Endodermal cell (in vitro differentiated cells): ENCODE results near the gene NBPF4. TPM values are rescaled to one million over a fixed set of nuclear protein-coding genes. Genes with fewer than 3 reads are reported as not detected.
A peak's percentile ranks its signal among the peaks of the same experiment; 100 is the strongest.
"Not testable (repeated sequence)": the region's sequence is repeated elsewhere in the genome, so short reads cannot be mapped to it uniquely, and the experiment has no call there.

ENCODE experiments used
- DNase-seq: peaks from one replicate; pipeline ENCODE4 v3.0.0-alpha.2; 2017
- H3K27ac ChIP-seq: 2 replicates; pipeline ENCODE4 v1.5.1; 2013; ENCODE audit warnings: mild to moderate bottlenecking, low read depth, low read length, moderate library complexity
- H3K27me3 ChIP-seq: 2 replicates; pipeline ENCODE4 v1.6.1; 2013; ENCODE audit warnings: mild to moderate bottlenecking, low read length, moderate library complexity; ENCODE audit not compliant: insufficient read depth, control insufficient read depth, poor library complexity, severe bottlenecking
- H3K36me3 ChIP-seq: 2 replicates; pipeline ENCODE4 v1.7.0; 2013; ENCODE audit warnings: mild to moderate bottlenecking, low read length, moderate library complexity; ENCODE audit not compliant: control insufficient read depth, insufficient read depth
- H3K4me1 ChIP-seq: one replicate; pipeline ENCODE4 v1.7.0; 2013; ENCODE audit warnings: low read length; ENCODE audit not compliant: control insufficient read depth, insufficient read depth
- H3K4me3 ChIP-seq: 2 replicates; pipeline ENCODE4 v1.5.1; 2013; ENCODE audit warnings: mild to moderate bottlenecking, low read length, moderate library complexity
- H3K9ac ChIP-seq: 2 replicates; pipeline ENCODE4 v1.6.1; 2013; ENCODE audit warnings: mild to moderate bottlenecking, low read length, moderate library complexity; ENCODE audit not compliant: poor library complexity, severe bottlenecking; ENCODE audit errors: extremely low read depth
- H3K9me3 ChIP-seq: 2 replicates; pipeline ENCODE4 v1.6.1; 2013; ENCODE audit warnings: mild to moderate bottlenecking, low read length, moderate library complexity; ENCODE audit not compliant: control insufficient read depth
- H3K27ac Mint-ChIP-seq: 2 replicates; pipeline ENCODE4 v1.8.0; 2020; ENCODE audit warnings: mixed read lengths
- H3K27me3 Mint-ChIP-seq: 2 replicates; pipeline ENCODE4 v1.8.0; 2021; ENCODE audit warnings: mild to moderate bottlenecking, mixed read lengths; ENCODE audit not compliant: insufficient read depth
- H3K36me3 Mint-ChIP-seq: 2 replicates; pipeline ENCODE4 v1.8.0; 2020; ENCODE audit warnings: low read depth, mixed read lengths
- H3K4me1 Mint-ChIP-seq: 2 replicates; pipeline ENCODE4 v1.8.0; 2020; ENCODE audit warnings: mixed read lengths
- H3K4me3 Mint-ChIP-seq: 2 replicates; pipeline ENCODE4 v1.8.0; 2020; ENCODE audit warnings: mild to moderate bottlenecking, moderate library complexity, mixed read lengths
- H3K9me3 Mint-ChIP-seq: 2 replicates; pipeline ENCODE4 v1.8.0; 2020; ENCODE audit warnings: mild to moderate bottlenecking, mixed read lengths
- WGBS, 2 experiments: methylation state at CpG; one replicate each; pipeline versions ENCODE4 v1.1.5 to v1.1.7; 2013; ENCODE audit warnings: missing lambda C conversion rate in 2 of 2, mixed read lengths in 1 of 2; ENCODE audit not compliant: insufficient coverage in 1 of 2, insufficient read length in 1 of 2; 5-methylcytosine and 5-hydroxymethylcytosine counted together
- total RNA-seq, 2 donors: library from RNA; stranded (reverse); fragmentation: NEBNext Ultra II Directional in 1 of 2; extraction: Animal tissue kit (Norgen Biotek cat#: 25700) in 1 of 2; gene quantifications; 2 replicates in 1 of 2; 3 replicates in 1 of 2; pipeline ENCODE4 v1.2.1, GENCODE V29; 2021
- TF ChIP-seq, protein P1 (sequence below): fragments of 200-600 bp; sonication (generic); conservative IDR thresholded peaks from 2 replicates; pipeline ENCODE4 v1.5.0; 2021; ENCODE audit warnings: antibody characterized with exemption, mild to moderate bottlenecking

The NBPF4 gene
- total RNA-seq, 2 donors from 2014 or later, result not detected

DNA sequence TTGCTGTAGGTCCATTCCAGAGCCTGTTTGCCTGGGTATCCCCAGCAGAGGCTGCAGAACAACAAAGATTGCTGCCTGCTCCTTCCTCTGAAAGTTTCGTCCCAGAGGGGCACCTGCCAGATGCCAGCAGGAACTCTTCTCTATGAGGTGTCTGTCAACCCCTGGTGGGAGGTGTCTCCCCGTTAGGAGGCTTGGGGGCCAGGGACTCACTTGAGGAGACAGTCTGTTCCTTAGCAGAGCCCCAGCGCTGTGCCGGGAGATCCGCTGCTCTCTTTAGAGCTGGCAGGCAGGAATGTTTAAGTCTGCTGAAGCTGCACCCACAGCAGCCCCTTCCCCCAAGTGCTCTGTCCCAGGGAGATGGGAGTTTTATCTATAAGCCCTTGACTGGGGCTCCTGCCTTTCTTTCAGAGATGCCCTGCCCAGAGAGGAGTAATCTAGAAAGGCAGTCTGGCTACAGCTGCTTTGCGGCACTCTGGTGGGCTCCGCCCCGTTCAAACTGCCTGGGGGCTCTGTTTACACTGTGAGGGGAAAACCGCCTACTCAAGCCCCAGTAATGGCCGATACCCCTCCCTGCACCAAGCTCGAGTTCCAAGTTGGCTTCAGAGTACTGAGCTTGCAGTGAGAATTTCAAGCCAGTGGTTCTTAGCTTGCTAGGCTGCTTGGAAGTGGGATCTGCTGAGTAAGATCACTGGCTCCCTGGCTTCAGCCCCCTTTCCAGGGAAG is 35.0 kb downstream of the NBPF4 start:
- H3K4me1 ChIP-seq, result peaks cover 4% of the 10 kb centered on the region
- peaks cover 12% of the 10 kb centered on the region for H3K27me3 Mint-ChIP-seq
- H3K36me3 Mint-ChIP-seq, result peaks cover 4% of the 10 kb centered on the region
- H3K9me3 Mint-ChIP-seq, result peaks cover 11% of the 10 kb centered on the region
- H3K9ac ChIP-seq, result no peak overlapping the region
- H3K27ac Mint-ChIP-seq, result no peak overlapping the region
- no peaks in the 10 kb centered on the region for H3K9me3 ChIP-seq
- TF ChIP-seq, protein P1, sequence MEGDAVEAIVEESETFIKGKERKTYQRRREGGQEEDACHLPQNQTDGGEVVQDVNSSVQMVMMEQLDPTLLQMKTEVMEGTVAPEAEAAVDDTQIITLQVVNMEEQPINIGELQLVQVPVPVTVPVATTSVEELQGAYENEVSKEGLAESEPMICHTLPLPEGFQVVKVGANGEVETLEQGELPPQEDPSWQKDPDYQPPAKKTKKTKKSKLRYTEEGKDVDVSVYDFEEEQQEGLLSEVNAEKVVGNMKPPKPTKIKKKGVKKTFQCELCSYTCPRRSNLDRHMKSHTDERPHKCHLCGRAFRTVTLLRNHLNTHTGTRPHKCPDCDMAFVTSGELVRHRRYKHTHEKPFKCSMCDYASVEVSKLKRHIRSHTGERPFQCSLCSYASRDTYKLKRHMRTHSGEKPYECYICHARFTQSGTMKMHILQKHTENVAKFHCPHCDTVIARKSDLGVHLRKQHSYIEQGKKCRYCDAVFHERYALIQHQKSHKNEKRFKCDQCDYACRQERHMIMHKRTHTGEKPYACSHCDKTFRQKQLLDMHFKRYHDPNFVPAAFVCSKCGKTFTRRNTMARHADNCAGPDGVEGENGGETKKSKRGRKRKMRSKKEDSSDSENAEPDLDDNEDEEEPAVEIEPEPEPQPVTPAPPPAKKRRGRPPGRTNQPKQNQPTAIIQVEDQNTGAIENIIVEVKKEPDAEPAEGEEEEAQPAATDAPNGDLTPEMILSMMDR, result no peak
- H3K4me1 Mint-ChIP-seq, result no peaks in the 10 kb centered on the region
- H3K4me3 Mint-ChIP-seq, result no peak overlapping the region
- peak; percentile 50 for DNase-seq
- H3K27ac ChIP-seq, result no peak overlapping the region
- no peak overlapping the region for H3K4me3 ChIP-seq
- WGBS, 2 experiments, result 85% methylated on average over 7 to 11 of the region's 11 CpGs
- no peaks in the 10 kb centered on the region for H3K36me3 ChIP-seq
- H3K27me3 ChIP-seq, result no peaks in the 10 kb centered on the region

DNA sequence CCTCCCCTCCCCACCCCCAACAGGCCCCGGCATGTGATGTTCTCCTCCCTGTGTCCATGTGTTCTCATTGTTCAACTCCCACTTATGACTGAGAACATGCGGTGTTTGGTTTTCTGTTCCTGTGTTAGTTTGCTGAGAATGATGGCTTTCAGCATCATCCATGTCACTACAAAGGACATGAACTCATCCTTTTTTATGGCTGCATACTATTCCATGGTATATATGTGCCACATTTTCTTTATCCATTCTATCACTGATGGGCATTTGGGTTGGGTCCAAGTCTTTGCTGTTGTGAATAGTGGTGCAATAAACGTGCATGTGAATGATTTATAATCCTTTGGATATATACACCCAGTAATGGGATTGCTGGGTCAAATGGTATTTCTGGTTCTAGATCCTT is 40.3 kb downstream of the NBPF4 start:
- not testable (repeated sequence) for H3K9ac ChIP-seq, H3K27ac ChIP-seq, H3K4me3 Mint-ChIP-seq, H3K4me3 ChIP-seq, H3K9me3 ChIP-seq, H3K27ac Mint-ChIP-seq, H3K4me1 ChIP-seq, H3K27me3 ChIP-seq, H3K36me3 ChIP-seq, DNase-seq, H3K36me3 Mint-ChIP-seq
- H3K9me3 Mint-ChIP-seq, result peaks cover 12% of the 10 kb centered on the region
- H3K27me3 Mint-ChIP-seq, result peaks cover 14% of the 10 kb centered on the region
- WGBS, 2 experiments, result 95% methylated on average over 3 of the region's 3 CpGs; no CpG with 5 or more reads in 1 of the 2 experiments
- H3K4me1 Mint-ChIP-seq, result peaks cover 12% of the 10 kb centered on the region

DNA sequence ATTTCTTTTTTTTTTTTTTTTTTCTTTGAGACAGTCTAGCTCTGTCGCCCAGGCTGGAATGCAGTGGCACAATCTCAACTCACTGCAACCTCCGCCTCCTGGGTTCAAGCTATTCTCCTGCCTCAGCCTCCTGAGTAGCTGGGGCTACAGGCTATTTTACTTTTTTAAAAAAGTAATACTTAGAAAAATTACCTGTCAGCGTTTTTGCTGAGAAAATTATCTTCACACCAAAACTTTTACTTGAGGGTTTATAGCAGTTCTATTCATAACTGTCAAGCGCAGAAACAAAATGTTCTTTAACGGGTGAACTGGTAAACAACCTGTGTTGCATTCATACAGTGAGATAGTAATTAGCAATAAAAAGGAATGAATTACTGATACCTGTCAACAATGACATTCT is 42.2 kb downstream of the NBPF4 start:
- no peak overlapping the region for H3K27ac Mint-ChIP-seq
- H3K4me3 Mint-ChIP-seq, result no peak overlapping the region
- Histone ChIP-seq H3K4me1 (no peaks in the 10 kb centered on the region), H3K9ac (no peak overlapping the region), H3K4me3 (no peak overlapping the region), H3K9me3 (peaks cover 2% of the 10 kb centered on the region), H3K27me3 (no peaks in the 10 kb centered on the region), H3K36me3 (peaks cover 20% of the 10 kb centered on the region), H3K27ac (no peak overlapping the region)
- H3K9me3 Mint-ChIP-seq, result peaks cover 12% of the 10 kb centered on the region
- DNase-seq, result no peak
- TF ChIP-seq, protein P1, result no peak
- peaks cover 14% of the 10 kb centered on the region for H3K27me3 Mint-ChIP-seq
- peaks cover 20% of the 10 kb centered on the region for H3K36me3 Mint-ChIP-seq
- WGBS, 2 experiments, result 90 to 97% methylated on average over 4 to 5 of the region's 5 CpGs
- H3K4me1 Mint-ChIP-seq, result peaks cover 21% of the 10 kb centered on the region
